HuH-7 (cell line): ENCODE results near the gene LIPC.
"Not testable (repeated sequence)": the region's sequence is repeated elsewhere in the genome, so short reads cannot be mapped to it uniquely, and the experiment has no call there.

ENCODE experiments used
- DNase-seq: peaks from one replicate; pipeline ENCODE4 v3.0.0; 2011; ENCODE audit warnings: low spot score

Gene LIPC

GRCh38 chr15:58585693-58586443, 154.1 kb downstream of the LIPC start:
- DNase-seq, result no peak

- no peak for DNase-seq
Measured at GRCh38 chr15:58587486-58587885, 155.7 kb downstream of the LIPC start.

GRCh38 chr15:58588096-58588495, 156.3 kb downstream of the LIPC start:
- DNase-seq, result no peak

- no peak for DNase-seq
Measured at GRCh38 chr15:58589047-58589446, 157.3 kb downstream of the LIPC start.

- no peak for DNase-seq
Measured at GRCh38 chr15:58590236-58590635, 158.4 kb downstream of the LIPC start.

- DNase-seq, result no peak
Measured at GRCh38 chr15:58590926-58591325, 159.1 kb downstream of the LIPC start.

GRCh38 chr15:58593870-58594269, 162.1 kb downstream of the LIPC start:
- no peak for DNase-seq

- DNase-seq, result no peak
Measured at GRCh38 chr15:58594898-58595297, 163.1 kb downstream of the LIPC start.

GRCh38 chr15:58595516-58596263, 163.9 kb downstream of the LIPC start:
- DNase-seq, result no peak

GRCh38 chr15:58597943-58598828, 166.4 kb downstream of the LIPC start:
- no peak for DNase-seq

GRCh38 chr15:58598829-58599210, 167.0 kb downstream of the LIPC start:
- DNase-seq, result no peak

GRCh38 chr15:58602823-58603222, 171.0 kb downstream of the LIPC start:
- no peak for DNase-seq

- not testable (repeated sequence) for DNase-seq
Measured at GRCh38 chr15:58603927-58604326, 172.1 kb downstream of the LIPC start.

GRCh38 chr15:58604455-58604923, 172.7 kb downstream of the LIPC start:
- peak; percentile 34 for DNase-seq

- DNase-seq, result no peak
Measured at GRCh38 chr15:58605931-58606530, 174.2 kb downstream of the LIPC start.

- no peak for DNase-seq
Measured at GRCh38 chr15:58606577-58607080, 174.8 kb downstream of the LIPC start.

- no peak for DNase-seq
Measured at GRCh38 chr15:58608129-58608590, 176.4 kb downstream of the LIPC start.

GRCh38 chr15:58608711-58609110, 176.9 kb downstream of the LIPC start:
- DNase-seq, result no peak

- no peak for DNase-seq
Measured at GRCh38 chr15:58611731-58612676, 180.2 kb downstream of the LIPC start.

- DNase-seq, result no peak
Measured at GRCh38 chr15:58616171-58616570, 184.4 kb downstream of the LIPC start.
